ENCODE data around the gene ZNF385D. TPM values are rescaled to one million over a fixed set of nuclear protein-coding genes. Genes with fewer than 3 reads are reported as not detected.

ZNF385D gene
- total RNA-seq, 1 experiment from 2014 or later: 0.28 TPM

- Histone ChIP-seq H3K4me2 (no peak overlapping the region), H3F3A (ENCODE audit: insufficient read depth, low read depth) (no peaks in the 10 kb centered on the region), H3K36me3 (ENCODE audit: low read depth) (no peaks in the 10 kb centered on the region), H4K20me1 (ENCODE audit: insufficient read depth) (no peaks in the 10 kb centered on the region), H3K4me3 (no peak overlapping the region), H3K79me2 (ENCODE audit: low read depth) (no peaks in the 10 kb centered on the region), H3K27me3 (ENCODE audit: insufficient read depth, low read depth) (no peaks in the 10 kb centered on the region), H3K9me2 (ENCODE audit: insufficient read depth) (no peaks in the 10 kb centered on the region), H3K27ac (no peak overlapping the region), H3K9me3 (ENCODE audit: insufficient read depth, low read depth) (no peaks in the 10 kb centered on the region), H3K4me1 (replicated peaks; ENCODE audit: insufficient read depth) (no peaks in the 10 kb centered on the region), H2AFZ (no peak overlapping the region)
- no peak for TF ChIP-seq EZH2 (IDR thresholded peaks at IDR 0.05; ENCODE audit: low read depth)
- TF ChIP-seq, protein P1, sequence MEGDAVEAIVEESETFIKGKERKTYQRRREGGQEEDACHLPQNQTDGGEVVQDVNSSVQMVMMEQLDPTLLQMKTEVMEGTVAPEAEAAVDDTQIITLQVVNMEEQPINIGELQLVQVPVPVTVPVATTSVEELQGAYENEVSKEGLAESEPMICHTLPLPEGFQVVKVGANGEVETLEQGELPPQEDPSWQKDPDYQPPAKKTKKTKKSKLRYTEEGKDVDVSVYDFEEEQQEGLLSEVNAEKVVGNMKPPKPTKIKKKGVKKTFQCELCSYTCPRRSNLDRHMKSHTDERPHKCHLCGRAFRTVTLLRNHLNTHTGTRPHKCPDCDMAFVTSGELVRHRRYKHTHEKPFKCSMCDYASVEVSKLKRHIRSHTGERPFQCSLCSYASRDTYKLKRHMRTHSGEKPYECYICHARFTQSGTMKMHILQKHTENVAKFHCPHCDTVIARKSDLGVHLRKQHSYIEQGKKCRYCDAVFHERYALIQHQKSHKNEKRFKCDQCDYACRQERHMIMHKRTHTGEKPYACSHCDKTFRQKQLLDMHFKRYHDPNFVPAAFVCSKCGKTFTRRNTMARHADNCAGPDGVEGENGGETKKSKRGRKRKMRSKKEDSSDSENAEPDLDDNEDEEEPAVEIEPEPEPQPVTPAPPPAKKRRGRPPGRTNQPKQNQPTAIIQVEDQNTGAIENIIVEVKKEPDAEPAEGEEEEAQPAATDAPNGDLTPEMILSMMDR (conservative IDR thresholded peaks at IDR 0.05): no peak
- no TSS peak for BruUV-seq (replicated peaks)
- intact Hi-C loops (cut with micrococcal nuclease; ENCODE audit: unreplicated experiment): no loop called here
- ChIA-PET POLR2A (ENCODE audit: unreplicated experiment) (no interaction called here), CTCF (no interaction called here)
- DNase-seq: no peak
These were observed 68.8 kb downstream of the ZNF385D start for GRCh38 chr3:21682206-21682605.

- DNase-seq: no peak
- no peak overlapping the region for H3K27ac ChIP-seq
- H2AFZ ChIP-seq: no peak overlapping the region
- CTCF ChIA-PET: no interaction called here
- no peaks in the 10 kb centered on the region for H3F3A ChIP-seq (ENCODE audit: insufficient read depth, low read depth)
- H4K20me1 ChIP-seq (ENCODE audit: insufficient read depth): no peaks in the 10 kb centered on the region
- intact Hi-C loops (cut with micrococcal nuclease; ENCODE audit: unreplicated experiment): no loop called here
- H3K36me3 ChIP-seq (ENCODE audit: low read depth): no peaks in the 10 kb centered on the region
- H3K27me3 ChIP-seq (ENCODE audit: insufficient read depth, low read depth): no peaks in the 10 kb centered on the region
- POLR2A ChIA-PET (ENCODE audit: unreplicated experiment): no interaction called here
- H3K79me2 ChIP-seq (ENCODE audit: low read depth): no peaks in the 10 kb centered on the region
- TF ChIP-seq, protein P1 (conservative IDR thresholded peaks at IDR 0.05): no peak
- TF ChIP-seq EZH2 (IDR thresholded peaks at IDR 0.05; ENCODE audit: low read depth): no peak
- H3K4me2 ChIP-seq: no peak overlapping the region
- no TSS peak for BruUV-seq (replicated peaks)
- H3K9me3 ChIP-seq (ENCODE audit: insufficient read depth, low read depth): no peaks in the 10 kb centered on the region
- no peak overlapping the region for H3K4me3 ChIP-seq
- no peaks in the 10 kb centered on the region for H3K4me1 ChIP-seq (replicated peaks; ENCODE audit: insufficient read depth)
- 0 out of 2 replicates have a peak, but pooled peaks cover 5% of the 10 kb centered on the region for H3K9me2 ChIP-seq (ENCODE audit: insufficient read depth)
These were observed 77.6 kb downstream of the ZNF385D start for GRCh38 chr3:21673393-21673792.

DNA sequence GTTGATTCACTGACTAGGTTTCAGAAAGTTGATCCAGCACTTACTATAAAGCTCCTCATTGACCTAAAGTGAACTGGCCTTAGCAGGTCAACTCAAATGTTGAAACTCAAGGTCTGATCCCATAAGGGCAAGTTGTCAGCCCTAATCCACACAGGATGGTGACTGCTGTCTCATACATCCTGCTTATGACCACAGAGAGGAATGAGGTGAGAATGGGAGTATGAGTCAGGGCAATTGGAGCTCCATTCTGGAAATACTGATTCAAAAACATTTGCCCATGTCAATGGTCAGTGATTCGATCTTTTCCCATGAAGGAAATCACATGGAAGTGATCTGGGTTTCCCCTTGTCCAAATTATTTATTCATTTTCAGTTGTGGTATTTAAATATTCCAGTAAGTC lies 78.7 kb downstream of the ZNF385D start:
- DNase-seq: peak; percentile 0 to 60
- H3K9me3 ChIP-seq (ENCODE audit: insufficient read depth, low read depth): no peaks in the 10 kb centered on the region
- ChIA-PET CTCF (interaction anchor here (0.5 kb wide), 1 partner anchor 94 kb away, joined by 4 read pairs; no protein-coding TSS in a partner anchor), POLR2A (ENCODE audit: unreplicated experiment) (no interaction called here)
- no peaks in the 10 kb centered on the region for H3K4me1 ChIP-seq (replicated peaks; ENCODE audit: insufficient read depth)
- 0 out of 2 replicates have a peak, but pooled peaks cover 5% of the 10 kb centered on the region for H3K9me2 ChIP-seq (ENCODE audit: insufficient read depth)
- intact Hi-C loops (cut with micrococcal nuclease; ENCODE audit: unreplicated experiment): no loop called here
- H3K27me3 ChIP-seq (ENCODE audit: insufficient read depth, low read depth): no peaks in the 10 kb centered on the region
- no peak overlapping the region for H3K4me2 ChIP-seq
- H3K4me3 ChIP-seq: no peak overlapping the region
- H3F3A ChIP-seq (ENCODE audit: insufficient read depth, low read depth): no peaks in the 10 kb centered on the region
- no peaks in the 10 kb centered on the region for H4K20me1 ChIP-seq (ENCODE audit: insufficient read depth)
- no peaks in the 10 kb centered on the region for H3K79me2 ChIP-seq (ENCODE audit: low read depth)
- TF ChIP-seq EZH2 (IDR thresholded peaks at IDR 0.05; ENCODE audit: low read depth): no peak
- TF ChIP-seq, protein P1 (conservative IDR thresholded peaks at IDR 0.05): no peak
- no TSS peak for BruUV-seq (replicated peaks)
- H3K27ac ChIP-seq: peak overlapping the region; percentile 49
- no peaks in the 10 kb centered on the region for H3K36me3 ChIP-seq (ENCODE audit: low read depth)
- 0 out of 2 replicates have a peak overlapping the region, but pooled peaks have one; percentile 49 for H2AFZ ChIP-seq

All from PC-9 (cell line).